ENCODE data around the gene ERFE.

The ERFE gene

DNA sequence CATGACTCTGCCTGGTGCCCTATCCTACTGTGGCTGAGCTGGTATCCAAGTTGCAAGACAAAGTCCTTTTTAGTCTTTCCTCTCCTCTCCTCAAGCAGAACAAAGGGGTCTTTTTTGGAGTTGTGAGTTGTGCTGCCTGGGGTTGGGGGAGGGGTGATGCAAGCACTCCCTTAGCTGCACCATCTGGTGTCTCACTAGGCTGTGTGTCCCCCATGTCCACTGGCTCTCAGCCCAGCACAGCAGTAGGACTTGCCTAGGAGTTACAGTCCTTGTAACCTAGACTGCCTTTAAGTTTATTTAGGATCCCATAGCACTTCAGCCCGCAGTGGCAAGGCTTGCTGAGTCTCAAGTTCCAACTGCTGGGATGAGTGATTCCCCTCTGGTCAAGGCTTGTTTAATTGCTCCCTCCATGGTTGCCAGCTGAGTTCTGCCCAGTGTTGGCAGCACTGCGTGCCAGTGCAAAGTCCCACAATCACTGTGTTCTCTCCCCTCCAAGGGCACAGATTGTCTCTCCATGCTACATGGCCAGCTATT is 57.9 kb downstream of the ERFE start:
- DNase-seq (ENCODE audit: low read depth) = no peak
